ENCODE measurements around the gene RAB32. TPM values are rescaled to one million over a fixed set of nuclear protein-coding genes. Genes with fewer than 3 reads are reported as not detected.

The RAB32 gene
- total and polyA plus RNA-seq, 5 donors = 6.3 to 17.4 (median 10.8) TPM

DNA sequence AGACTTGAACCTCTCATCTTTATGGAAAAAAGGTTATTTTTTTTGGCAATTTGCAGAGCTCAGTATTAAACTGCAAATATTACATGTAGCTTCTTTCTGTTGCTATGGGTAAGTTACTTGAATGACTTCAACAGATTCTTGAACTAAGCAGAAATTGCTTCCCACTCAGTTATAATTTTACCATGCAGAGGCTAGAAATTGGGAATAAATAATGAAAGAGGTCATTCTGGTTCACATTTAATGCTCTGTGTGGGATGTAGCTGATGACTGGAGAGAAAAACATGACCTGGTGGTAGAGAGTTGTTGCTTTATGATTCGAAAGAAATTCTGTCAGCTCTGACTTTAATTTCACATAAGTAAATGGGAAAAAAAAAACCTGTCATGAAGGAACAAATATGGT lies 38.3 kb downstream of the RAB32 start:
- no peak overlapping the region for H3K4me3 ChIP-seq (ENCODE audit: low read length)
- H3K4me1 ChIP-seq (ENCODE audit: control insufficient read depth, insufficient read depth, low read length) = no peaks in the 10 kb centered on the region
- H3K9me3 ChIP-seq (ENCODE audit: control insufficient read depth, low read length) = no peaks in the 10 kb centered on the region
- no peak overlapping the region for H3K27ac ChIP-seq (ENCODE audit: low read length)
- H3K27me3 ChIP-seq (ENCODE audit: control insufficient read depth, insufficient read depth) = no peaks in the 10 kb centered on the region
- no peak for DNase-seq
- no peak for ATAC-seq
- 72% methylated on average over 1 of the region's 1 CpG for WGBS
- intact Hi-C loops (cut with DNase I) = no loop called here

- ATAC-seq (no peak), DNase-seq (peak; percentile 37 to 68 (median 51))
- no peaks in the 10 kb centered on the region for H3K27me3 ChIP-seq (ENCODE audit: control insufficient read depth, insufficient read depth)
- H3K9me3 ChIP-seq (ENCODE audit: control insufficient read depth, low read length) = no peaks in the 10 kb centered on the region
- no peak overlapping the region for H3K4me3 ChIP-seq (ENCODE audit: low read length)
- 62% methylated on average over 5 of the region's 5 CpGs for WGBS
- intact Hi-C loops (cut with DNase I) = no loop called here
- no peak overlapping the region for H3K27ac ChIP-seq (ENCODE audit: low read length)
- no peaks in the 10 kb centered on the region for H3K4me1 ChIP-seq (ENCODE audit: control insufficient read depth, insufficient read depth, low read length)
Observed at GRCh38 chr6:146582857-146583256, 39.2 kb downstream of the RAB32 start.

- Histone ChIP-seq H3K9me3 (ENCODE audit: control insufficient read depth, low read length) (no peaks in the 10 kb centered on the region), H3K4me1 (ENCODE audit: control insufficient read depth, insufficient read depth, low read length) (no peaks in the 10 kb centered on the region), H3K4me3 (ENCODE audit: low read length) (no peak overlapping the region), H3K27me3 (ENCODE audit: control insufficient read depth, insufficient read depth) (no peaks in the 10 kb centered on the region), H3K27ac (ENCODE audit: low read length) (no peak overlapping the region)
- DNase-seq (no peak), ATAC-seq (no peak)
- intact Hi-C loops (cut with DNase I) = no loop called here
- WGBS = 65% methylated on average over 1 of the region's 1 CpG
Observed at GRCh38 chr6:146583966-146584365, 40.3 kb downstream of the RAB32 start.

- Histone ChIP-seq H3K9me3 (ENCODE audit: control insufficient read depth, low read length) (no peaks in the 10 kb centered on the region), H3K27me3 (ENCODE audit: control insufficient read depth, insufficient read depth) (no peaks in the 10 kb centered on the region), H3K4me1 (ENCODE audit: control insufficient read depth, insufficient read depth, low read length) (no peaks in the 10 kb centered on the region), H3K4me3 (ENCODE audit: low read length) (no peak overlapping the region), H3K27ac (ENCODE audit: low read length) (no peak overlapping the region)
- ATAC-seq (no peak), DNase-seq (no peak)
- WGBS = 0% methylated on average over 1 of the region's 1 CpG
- intact Hi-C loops (cut with DNase I) = no loop called here
Observed at GRCh38 chr6:146587459-146587858, 43.8 kb downstream of the RAB32 start.

DNA sequence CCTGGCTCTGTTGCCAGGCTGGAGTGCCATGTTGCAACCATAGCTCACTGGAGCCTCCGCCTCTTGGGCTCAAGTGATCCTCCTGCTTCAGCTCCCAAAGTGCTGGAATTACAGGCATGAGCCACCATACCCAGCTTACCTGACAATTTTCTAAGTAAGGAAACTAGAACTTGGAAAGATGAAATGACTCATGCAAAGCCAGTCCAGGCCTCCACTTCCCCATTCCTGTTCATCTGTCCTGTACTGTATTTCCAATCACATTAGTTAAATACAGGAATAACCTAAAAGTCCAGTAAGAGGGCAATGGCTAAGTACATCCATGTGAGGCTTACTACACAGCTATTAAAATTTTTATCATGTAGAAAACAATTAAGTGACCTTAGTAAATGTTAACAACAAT lies 46.9 kb downstream of the RAB32 start:
- WGBS = 92% methylated on average over 1 of the region's 1 CpG
- Histone ChIP-seq H3K9me3 (ENCODE audit: control insufficient read depth, low read length) (no peaks in the 10 kb centered on the region), H3K4me3 (ENCODE audit: low read length) (no peak overlapping the region), H3K27me3 (ENCODE audit: control insufficient read depth, insufficient read depth) (no peaks in the 10 kb centered on the region), H3K4me1 (ENCODE audit: control insufficient read depth, insufficient read depth, low read length) (no peaks in the 10 kb centered on the region), H3K27ac (ENCODE audit: low read length) (no peak overlapping the region)
- ATAC-seq (no peak), DNase-seq (no peak)
- intact Hi-C loops (cut with DNase I) = no loop called here

- Histone ChIP-seq H3K9me3 (ENCODE audit: control insufficient read depth, low read length) (no peaks in the 10 kb centered on the region), H3K4me1 (ENCODE audit: control insufficient read depth, insufficient read depth, low read length) (no peaks in the 10 kb centered on the region), H3K27ac (ENCODE audit: low read length) (no peak overlapping the region), H3K27me3 (ENCODE audit: control insufficient read depth, insufficient read depth) (no peaks in the 10 kb centered on the region), H3K4me3 (ENCODE audit: low read length) (no peak overlapping the region)
- DNase-seq = no peak
- no peak for ATAC-seq
- intact Hi-C loops (cut with DNase I) = no loop called here
Observed at GRCh38 chr6:146592451-146592850, 48.8 kb downstream of the RAB32 start.

DNA sequence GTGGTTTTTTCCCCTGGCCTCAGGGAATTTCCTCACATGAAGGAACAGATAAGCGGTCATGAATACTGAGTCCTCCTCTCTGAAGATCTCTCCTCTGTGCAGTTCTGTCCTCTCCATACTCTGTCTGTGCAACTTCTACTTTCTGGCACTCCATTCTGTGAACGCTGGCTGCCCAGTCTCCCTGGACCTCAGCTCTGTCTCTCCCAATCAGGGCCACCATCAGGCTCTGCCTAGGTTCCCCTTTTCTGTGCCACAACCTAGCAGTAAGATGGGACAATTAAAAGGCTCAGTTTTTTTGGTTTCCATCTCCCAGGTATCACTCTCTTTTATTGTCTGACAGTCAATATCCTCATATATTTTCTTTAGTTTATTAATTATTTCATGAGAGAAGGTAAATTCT lies 50.4 kb downstream of the RAB32 start:
- ATAC-seq = peak in 1 of 2 donors; percentile 34
- peaks cover 1% of the 10 kb centered on the region for H3K4me1 ChIP-seq (ENCODE audit: control insufficient read depth, insufficient read depth, low read length)
- H3K27ac ChIP-seq (ENCODE audit: low read length) = no peak overlapping the region
- no peaks in the 10 kb centered on the region for H3K27me3 ChIP-seq (ENCODE audit: control insufficient read depth, insufficient read depth)
- WGBS = 82% methylated on average over 2 of the region's 2 CpGs
- peak in 2 of 3 donors; percentile 41 to 53 for DNase-seq
- H3K9me3 ChIP-seq (ENCODE audit: control insufficient read depth, low read length) = no peaks in the 10 kb centered on the region
- intact Hi-C loops (cut with DNase I) = no loop called here
- no peak overlapping the region for H3K4me3 ChIP-seq (ENCODE audit: low read length)

DNA sequence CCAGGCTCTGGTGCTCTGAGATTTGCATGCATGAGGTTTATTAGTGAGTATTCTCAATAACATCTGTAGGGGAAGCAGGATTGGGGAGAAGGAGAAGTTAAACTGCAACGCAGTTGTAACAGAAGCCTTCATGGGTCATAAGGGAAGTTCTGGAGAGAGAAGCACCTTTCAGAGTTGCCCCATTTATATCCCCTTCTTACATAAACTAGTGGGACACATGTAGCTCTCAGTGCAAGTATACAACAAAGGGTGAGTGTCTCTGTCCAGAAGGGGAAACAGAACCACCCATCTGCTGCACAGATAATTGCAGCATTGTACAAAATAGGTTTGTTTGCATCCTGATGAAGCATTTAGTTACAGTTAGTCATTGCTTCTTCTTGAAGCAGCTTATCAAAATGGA lies 50.9 kb downstream of the RAB32 start:
- Histone ChIP-seq H3K9me3 (ENCODE audit: control insufficient read depth, low read length) (no peaks in the 10 kb centered on the region), H3K4me3 (ENCODE audit: low read length) (no peak overlapping the region), H3K27ac (ENCODE audit: low read length) (no peak overlapping the region), H3K4me1 (ENCODE audit: control insufficient read depth, insufficient read depth, low read length) (peaks cover 4% of the 10 kb centered on the region), H3K27me3 (ENCODE audit: control insufficient read depth, insufficient read depth) (no peaks in the 10 kb centered on the region)
- peak; percentile 43 to 65 for ATAC-seq
- intact Hi-C loops (cut with DNase I) = no loop called here
- no peak for DNase-seq
- 57% methylated on average over 1 of the region's 1 CpG for WGBS

- no peak overlapping the region for H3K4me3 ChIP-seq (ENCODE audit: low read length)
- no peaks in the 10 kb centered on the region for H3K27me3 ChIP-seq (ENCODE audit: control insufficient read depth, insufficient read depth)
- peaks cover 4% of the 10 kb centered on the region for H3K4me1 ChIP-seq (ENCODE audit: control insufficient read depth, insufficient read depth, low read length)
- intact Hi-C loops (cut with DNase I) = no loop called here
- H3K9me3 ChIP-seq (ENCODE audit: control insufficient read depth, low read length) = no peaks in the 10 kb centered on the region
- H3K27ac ChIP-seq (ENCODE audit: low read length) = no peak overlapping the region
- DNase-seq (peak in 2 of 3 donors; percentile 15 to 27), ATAC-seq (peak; percentile 63 to 71)
- WGBS = 29% methylated on average over 2 of the region's 2 CpGs
Observed at GRCh38 chr6:146595972-146596731, 52.5 kb downstream of the RAB32 start.

DNA sequence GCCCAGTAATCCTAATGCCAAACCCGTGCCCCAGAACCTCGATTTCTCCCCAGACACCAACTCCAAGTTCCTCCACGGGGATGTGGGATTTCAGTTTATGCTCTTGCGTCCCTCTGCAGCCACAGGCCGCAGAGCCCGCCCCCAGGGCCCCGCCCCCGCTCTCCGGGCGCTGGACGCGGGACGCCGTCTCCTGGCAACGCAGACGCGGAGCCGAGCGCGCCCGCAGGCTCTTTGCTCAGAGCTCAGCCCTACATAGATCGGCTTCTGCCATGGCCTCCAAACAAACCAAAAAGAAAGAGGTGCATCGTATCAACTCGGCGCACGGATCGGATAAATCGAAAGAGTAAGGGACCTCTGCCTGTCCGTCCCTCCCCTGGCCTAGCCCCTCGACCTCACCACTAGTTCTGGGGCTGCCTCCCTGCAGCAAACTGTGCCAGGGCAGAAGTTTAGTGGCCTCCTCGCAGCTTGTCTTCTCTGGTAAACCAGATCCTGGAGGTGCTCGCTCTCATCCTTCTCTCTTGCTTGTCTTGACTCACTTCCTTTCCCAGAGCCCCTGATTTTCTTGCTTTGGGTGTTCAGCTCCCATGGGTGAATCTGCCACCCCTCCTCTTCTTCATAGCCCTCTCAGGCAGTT lies 55.3 kb downstream of the RAB32 start, which contains the start of gene ADGB:
ADGB (plus strand) TSS at position 201 of the 634 bp plus-strand sequence; CDS start at position 270, 69 bp downstream.
- intact Hi-C loops (cut with DNase I) = no loop called here
- DNase-seq (peak; percentile 70 to 90 (median 89)), ATAC-seq (peak; percentile 95 to 96)
- H3K4me3 ChIP-seq (ENCODE audit: low read length) = peak within 1 kb of the TSS; percentile 79
- H3K27me3 ChIP-seq (ENCODE audit: control insufficient read depth, insufficient read depth) = no peaks in the 10 kb centered on the region
- H3K9me3 ChIP-seq (ENCODE audit: control insufficient read depth, low read length) = no peaks in the 10 kb centered on the region
- 4% methylated on average over 32 of the region's 32 CpGs for WGBS
- H3K4me1 ChIP-seq (ENCODE audit: control insufficient read depth, insufficient read depth, low read length) = peaks cover 4% of the 10 kb centered on the region
- no peak within 1 kb of the TSS for H3K27ac ChIP-seq (ENCODE audit: low read length)

DNA sequence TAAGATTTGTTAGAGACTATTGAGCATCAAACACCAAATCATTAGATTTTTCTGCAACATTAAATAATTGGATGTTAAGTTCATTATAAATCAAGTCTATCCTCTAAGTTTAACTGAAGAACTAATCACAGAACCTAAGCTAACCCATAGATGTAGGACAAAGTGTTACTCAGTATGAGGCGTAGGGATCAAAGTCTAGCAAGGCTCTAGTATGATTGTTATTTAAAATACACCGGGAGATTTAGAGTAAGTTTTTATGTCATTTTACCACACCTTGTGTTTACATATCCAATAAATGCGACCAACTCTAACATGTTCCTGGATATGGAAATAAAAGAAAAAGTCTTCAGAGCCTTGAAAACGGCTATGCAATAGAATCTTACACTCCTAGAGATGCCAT lies 57.7 kb downstream of the RAB32 start:
- intact Hi-C loops (cut with DNase I) = no loop called here
- Histone ChIP-seq H3K4me3 (ENCODE audit: low read length) (no peak overlapping the region), H3K27me3 (ENCODE audit: control insufficient read depth, insufficient read depth) (no peaks in the 10 kb centered on the region), H3K27ac (ENCODE audit: low read length) (no peak overlapping the region), H3K4me1 (ENCODE audit: control insufficient read depth, insufficient read depth, low read length) (peaks cover 4% of the 10 kb centered on the region), H3K9me3 (ENCODE audit: control insufficient read depth, low read length) (no peaks in the 10 kb centered on the region)
- DNase-seq = no peak
- 66% methylated on average over 4 of the region's 4 CpGs for WGBS
- no peak for ATAC-seq

Measured in right cardiac atrium (tissue), 5 donors.